Loucy (cell line): Measurements from ENCODE around the gene CEBPZOS.

Experiments
- EZH2phosphoT487 ChIP-seq: fragments of 200-600 bp; IDR thresholded peaks from 2 replicates; pipeline ENCODE4 v1.6.1; 2018; ENCODE audit warnings: antibody characterized with exemption, mild to moderate bottlenecking, moderate library complexity, borderline replicate concordance
- TF ChIP-seq, protein P1 (sequence below): fragments of 200-600 bp; sonication (generic); conservative IDR thresholded peaks from 2 replicates; pipeline ENCODE4 v1.5.1; 2014; ENCODE audit warnings: mild to moderate bottlenecking, antibody characterized with exemption, low read length

DNA sequence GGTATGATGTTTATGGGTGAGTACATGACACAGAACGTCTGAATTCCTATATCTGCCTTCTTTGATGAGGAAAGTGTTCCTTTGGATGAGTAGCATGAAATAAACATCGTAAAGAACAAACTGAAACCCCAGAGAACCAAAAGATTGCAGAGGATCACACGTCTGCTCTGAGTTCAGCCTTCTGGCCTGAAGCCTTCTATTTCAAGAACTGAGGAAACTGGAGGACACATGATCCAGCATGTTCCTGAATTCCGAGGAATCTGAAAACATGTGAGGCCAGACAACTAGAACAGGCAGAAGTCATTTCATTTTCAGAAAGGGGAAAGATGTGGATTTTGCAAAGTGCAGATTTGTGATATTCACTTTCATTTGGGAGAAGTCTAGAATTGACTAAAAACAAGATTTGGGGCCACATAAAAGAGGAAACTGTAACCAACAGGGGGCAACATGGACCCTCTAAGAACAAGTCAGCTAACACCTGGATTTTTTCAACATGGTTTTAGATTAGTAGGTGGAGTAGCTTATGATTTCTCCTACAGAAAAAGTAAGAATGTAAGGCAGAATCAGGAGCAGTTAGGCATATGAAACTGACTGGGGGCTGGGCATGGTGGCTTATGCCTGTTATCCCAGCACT, 16.2 kb upstream of the CEBPZOS start:
- TF ChIP-seq, protein P1, sequence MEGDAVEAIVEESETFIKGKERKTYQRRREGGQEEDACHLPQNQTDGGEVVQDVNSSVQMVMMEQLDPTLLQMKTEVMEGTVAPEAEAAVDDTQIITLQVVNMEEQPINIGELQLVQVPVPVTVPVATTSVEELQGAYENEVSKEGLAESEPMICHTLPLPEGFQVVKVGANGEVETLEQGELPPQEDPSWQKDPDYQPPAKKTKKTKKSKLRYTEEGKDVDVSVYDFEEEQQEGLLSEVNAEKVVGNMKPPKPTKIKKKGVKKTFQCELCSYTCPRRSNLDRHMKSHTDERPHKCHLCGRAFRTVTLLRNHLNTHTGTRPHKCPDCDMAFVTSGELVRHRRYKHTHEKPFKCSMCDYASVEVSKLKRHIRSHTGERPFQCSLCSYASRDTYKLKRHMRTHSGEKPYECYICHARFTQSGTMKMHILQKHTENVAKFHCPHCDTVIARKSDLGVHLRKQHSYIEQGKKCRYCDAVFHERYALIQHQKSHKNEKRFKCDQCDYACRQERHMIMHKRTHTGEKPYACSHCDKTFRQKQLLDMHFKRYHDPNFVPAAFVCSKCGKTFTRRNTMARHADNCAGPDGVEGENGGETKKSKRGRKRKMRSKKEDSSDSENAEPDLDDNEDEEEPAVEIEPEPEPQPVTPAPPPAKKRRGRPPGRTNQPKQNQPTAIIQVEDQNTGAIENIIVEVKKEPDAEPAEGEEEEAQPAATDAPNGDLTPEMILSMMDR: peak; percentile 54
- TF ChIP-seq EZH2phosphoT487: no peak
